Ovary (tissue), 3 donors: Measurements from ENCODE around the gene UBE2S.

Source experiments
- CTCF ChIP-seq, 3 donors: fragments of 450-650 bp in 2 of 3; fragments of 200-600 bp in 1 of 3; IDR thresholded peaks; one replicate each; pipeline versions ENCODE4 v1.5.1 to v1.8.0; 2016 to 2022; ENCODE audit warnings: antibody characterized with exemption in 3 of 3, mild to moderate bottlenecking in 1 of 3
- POLR2A ChIP-seq: fragments of 450-650 bp; IDR thresholded peaks from one replicate; pipeline ENCODE4 v1.6.1; 2017; ENCODE audit warnings: antibody characterized with exemption, mild to moderate bottlenecking, moderate library complexity
- donor health status: DM: no; HTN: no; CAD: no.

- TF ChIP-seq CTCF (IDR thresholded peaks at IDR 0.05) (no peak), POLR2A (no peak)
These were observed 17.9 kb downstream of the UBE2S start for GRCh38 chr19:55389386-55390317.
